HL-60/S4 treated with retinoic acid at 250 ng/mL for 4 days and 3 days (cell line): ENCODE results near the gene FBLN1.

Experiments
- in situ Hi-C: fragments of 300-500 bp; cut with MboI; formaldehyde crosslinking; loops from 2 replicates; pipeline ENCODE4 v1.7.0; 2022; ENCODE audit warnings: low sequenced_read_pairs

FBLN1 gene

GRCh38 chr22:45649809-45650208 lies 147.1 kb downstream of the FBLN1 start:
- in situ Hi-C loops, result no loop called here

DNA sequence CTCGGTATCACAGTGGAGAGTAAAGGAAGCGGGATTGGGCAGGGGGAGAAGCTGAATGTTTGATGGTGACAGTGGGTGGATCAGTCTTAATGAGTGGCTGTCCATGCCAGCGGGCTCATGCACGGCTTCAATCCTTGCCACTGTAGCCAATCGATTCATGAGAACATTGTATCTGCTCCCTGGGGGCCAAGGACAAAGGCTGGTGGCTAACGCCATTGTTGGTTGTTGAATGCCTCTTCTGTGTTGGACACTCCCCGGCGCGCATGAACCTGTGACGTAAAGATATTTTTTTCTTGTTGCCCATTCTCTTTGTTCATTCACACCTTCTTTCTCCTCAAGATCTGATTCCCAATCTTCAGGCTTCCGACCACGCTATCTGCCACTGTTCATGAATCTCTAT lies 148.0 kb downstream of the FBLN1 start:
- in situ Hi-C loops, result no loop called here
